B cell (primary cell): ENCODE results near the gene EYS. TPM values are rescaled to one million over a fixed set of nuclear protein-coding genes. Genes with fewer than 3 reads are reported as not detected.

Experiments used
- ATAC-seq: fragments of 200-7000 bp; cut with Tn5 transposase; one replicate; pipeline ENCODE4 v1.10.0; 2021; ENCODE audit warnings: low read depth, mild to moderate bottlenecking, moderate number of reproducible peaks, moderate library complexity
- CTCF ChIA-PET: fragments of 350-600 bp; sonication (Branson Sonifier 250); formaldehyde crosslinking; loops from one replicate; lab custom pipeline; 2021; ENCODE audit warnings: antibody characterized with exemption, inconsistent platforms; lab: Charles Lee
- POLR2A ChIA-PET: fragments of 350-600 bp; sonication (Branson Sonifier 250); formaldehyde crosslinking; loops from one replicate; lab custom pipeline; 2021; ENCODE audit warnings: antibody characterized with exemption; lab: Charles Lee
- DNase-seq: peaks from one replicate; pipeline ENCODE4 v3.0.0; 2013
- H2AFZ ChIP-seq: 2 replicates; pipeline ENCODE4 v1.6.1; 2012; ENCODE audit warnings: mild to moderate bottlenecking, low read depth, low read length; ENCODE audit not compliant: insufficient read depth, poor library complexity, severe bottlenecking
- H3K27ac ChIP-seq, 2 donors: 1 replicate in 1 of 2; 2 replicates in 1 of 2; pipeline ENCODE4 v1.5.1; 2012 to 2013; ENCODE audit warnings: low read length in 2 of 2, mild to moderate bottlenecking in 2 of 2, moderate library complexity in 1 of 2
- H3K27me3 ChIP-seq, 4 experiments: fragments of 200-600 bp in 1 of 4; sonication (generic) in 1 of 4; replicated peaks in 1 of 4; 1 replicate in 2 of 4; 2 replicates in 2 of 4; pipeline versions ENCODE4 v1.6.1 to v1.7.0; 2013 to 2016; ENCODE audit warnings: low read length in 3 of 4, mild to moderate bottlenecking in 2 of 4, mixed read lengths in 1 of 4, moderate library complexity in 1 of 4; ENCODE audit not compliant: insufficient read depth in 4 of 4, control insufficient read depth in 3 of 4; ENCODE audit errors: control extremely low read depth in 1 of 4
- H3K36me3 ChIP-seq, 2 experiments: replicated peaks in 1 of 2; 1 replicate in 1 of 2; 2 replicates in 1 of 2; pipeline versions ENCODE4 v1.6.1 to v1.7.1; 2013; ENCODE audit warnings: low read length in 1 of 2; ENCODE audit not compliant: insufficient read depth in 2 of 2, control insufficient read depth in 1 of 2; ENCODE audit errors: control extremely low read depth in 1 of 2, extremely low read depth in 1 of 2
- H3K4me1 ChIP-seq, 2 donors: fragments of 200-600 bp in 1 of 2; sonication (generic) in 1 of 2; 1 replicate in 1 of 2; 2 replicates in 1 of 2; pipeline versions ENCODE4 v1.5.1 to v1.6.1; 2013 to 2017; ENCODE audit warnings: low read length in 2 of 2; ENCODE audit not compliant: control insufficient read depth in 2 of 2, insufficient read depth in 2 of 2
- H3K4me2 ChIP-seq: replicated peaks from 2 replicates; pipeline ENCODE3; 2012; ENCODE audit warnings: mild to moderate bottlenecking, low read depth, low read length; ENCODE audit not compliant: poor library complexity, severe bottlenecking
- H3K4me3 ChIP-seq, 5 experiments: fragments of 200-600 bp in 1 of 5; sonication (generic) in 1 of 5; 1 replicate in 3 of 5; 2 replicates in 2 of 5; pipeline versions ENCODE4 v1.5.1 to v1.7.0; 2011 to 2016; ENCODE audit warnings: low read length in 4 of 5, mild to moderate bottlenecking in 4 of 5, low read depth in 2 of 5, control low read depth in 1 of 5, moderate library complexity in 1 of 5; ENCODE audit not compliant: insufficient read depth in 1 of 5; ENCODE audit errors: control extremely low read depth in 1 of 5, extremely low read depth in 1 of 5
- H3K79me2 ChIP-seq: fragments of 200-600 bp; sonication (generic); one replicate; pipeline ENCODE4 v1.6.0; 2016; ENCODE audit warnings: low read length; ENCODE audit not compliant: control insufficient read depth, insufficient read depth
- H3K9ac ChIP-seq: fragments of 200-600 bp; sonication (generic); 2 replicates; pipeline ENCODE4 v1.6.1; 2017; ENCODE audit warnings: mild to moderate bottlenecking, low read length, moderate library complexity
- H3K9me3 ChIP-seq, 3 donors: one replicate each; pipeline versions ENCODE4 v1.6.1 to v1.7.1; 2013; ENCODE audit warnings: low read length in 2 of 3; ENCODE audit not compliant: control insufficient read depth in 2 of 3, insufficient read depth in 1 of 3; ENCODE audit errors: control extremely low read depth in 1 of 3
- H4K20me1 ChIP-seq: 2 replicates; pipeline ENCODE4 v1.6.0; 2012; ENCODE audit warnings: mild to moderate bottlenecking, low read length; ENCODE audit not compliant: insufficient read depth, control insufficient read depth, poor library complexity, severe bottlenecking
- H3K27ac Mint-ChIP-seq: one replicate; pipeline ENCODE4 v1.8.0; 2021; ENCODE audit warnings: mixed read lengths
- H3K27me3 Mint-ChIP-seq: one replicate; pipeline ENCODE4 v1.8.0; 2021; ENCODE audit warnings: mixed read lengths
- H3K4me1 Mint-ChIP-seq: one replicate; pipeline ENCODE4 v1.8.0; 2021; ENCODE audit warnings: mixed read lengths
- H3K4me3 Mint-ChIP-seq: one replicate; pipeline ENCODE4 v1.8.0; 2021; ENCODE audit warnings: mixed read lengths
- H3K9me3 Mint-ChIP-seq: one replicate; pipeline ENCODE4 v1.8.0; 2022; ENCODE audit warnings: mixed read lengths; ENCODE audit not compliant: insufficient read depth
- EZH2 ChIP-seq: IDR thresholded peaks from 2 replicates; pipeline ENCODE4 v1.6.1; 2012; ENCODE audit warnings: borderline replicate concordance, low read depth, mild to moderate bottlenecking, moderate library complexity, low read length; ENCODE audit not compliant: insufficient read depth, poor library complexity, severe bottlenecking
- WGBS: methylation state at CpG from one replicate; pipeline ENCODE4 v1.1.5; 2013; ENCODE audit warnings: missing lambda C conversion rate; ENCODE audit not compliant: insufficient coverage; 5-methylcytosine and 5-hydroxymethylcytosine counted together
- intact Hi-C: fragments of 100-400 bp; cut with micrococcal nuclease; formaldehyde crosslinking; loops from one replicate; pipeline ENCODE4 v1.10.0; 2022
- polyA plus RNA-seq: library from polyadenylated mRNA; depleted of rRNA; stranded (reverse); fragments of >200 nt; gene quantifications from 2 replicates; pipeline ENCODE4 v1.2.3, GENCODE V29; 2012
- total RNA-seq, 2 donors: library from RNA; stranded (reverse); fragments of 120-200 nt in 1 of 2; gene quantifications; 1 replicate in 1 of 2; 2 replicates in 1 of 2; pipeline versions ENCODE4 v1.2.3 to v1.2.4, GENCODE V29; 2013 to 2022
- TF ChIP-seq, protein P1 (sequence below): fragments of 200-600 bp; IDR thresholded peaks from one replicate; pipeline ENCODE4 v1.8.0; 2022; ENCODE audit warnings: antibody characterized with exemption, mild to moderate bottlenecking

Gene EYS
- total and polyA plus RNA-seq, 2 donors (not counting 1 experiment from before 2014, with no cell fraction given): not detected

DNA sequence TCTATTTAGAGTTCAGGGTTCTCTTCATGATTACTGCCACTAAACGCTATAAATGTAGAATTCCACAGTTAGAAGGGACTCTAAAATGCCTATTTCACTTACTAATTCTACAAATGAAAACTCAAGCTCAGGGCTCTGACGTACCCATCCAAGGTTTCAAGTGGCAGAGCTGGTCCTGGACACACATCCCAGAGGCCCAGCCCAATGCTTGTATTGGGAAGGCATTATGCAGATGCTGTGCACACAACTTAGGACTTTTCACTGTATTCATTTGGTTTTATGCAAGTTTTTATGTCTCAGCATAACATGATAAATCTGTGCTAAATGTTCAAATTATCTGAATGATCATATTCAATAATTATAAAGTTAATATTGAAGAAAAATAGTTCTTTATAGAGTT, 1761.0 kb downstream of the EYS start:
- WGBS: 78% methylated on average over 1 of the region's 2 CpGs
- H3K4me3 Mint-ChIP-seq: no peak overlapping the region

DNA sequence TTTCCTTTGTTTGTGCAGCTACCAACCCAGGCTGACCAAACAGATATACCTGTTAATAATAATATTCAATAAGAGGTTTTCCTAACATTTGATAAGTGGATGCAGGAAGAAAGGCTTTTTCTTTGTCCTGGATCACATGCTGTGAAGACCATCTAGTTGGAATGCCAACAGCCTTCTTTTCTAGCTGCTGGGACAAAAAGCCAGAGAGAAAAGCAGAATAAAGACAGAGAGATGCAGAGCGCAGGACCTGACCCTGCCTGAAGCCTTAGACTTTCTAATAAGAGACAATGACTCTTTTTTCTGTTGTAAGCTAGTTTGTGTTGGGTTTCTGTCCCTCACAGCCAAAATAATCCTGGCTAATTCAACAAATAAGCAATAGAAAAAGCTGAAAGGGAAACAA, 1763.2 kb downstream of the EYS start:
- no peaks in the 10 kb centered on the region for H3K36me3 ChIP-seq
- no peak overlapping the region for H3K9ac ChIP-seq
- H3K79me2 ChIP-seq: no peaks in the 10 kb centered on the region
- no CpG with 5 or more reads among the region's 1 CpG for WGBS
- ATAC-seq: no peak
- no peak overlapping the region for H3K4me3 ChIP-seq
- no peaks in the 10 kb centered on the region for H4K20me1 ChIP-seq
- no peak overlapping the region for H3K4me2 ChIP-seq
- H3K9me3 ChIP-seq: no peaks in the 10 kb centered on the region
- no peaks in the 10 kb centered on the region for H3K4me1 ChIP-seq
- ChIA-PET CTCF (no interaction called here), POLR2A (no interaction called here)
- H3K27me3 Mint-ChIP-seq: no peaks in the 10 kb centered on the region
- H3K27ac ChIP-seq: no peak overlapping the region
- no peak overlapping the region for H3K4me3 Mint-ChIP-seq
- H3K9me3 Mint-ChIP-seq: no peaks in the 10 kb centered on the region
- no peak overlapping the region for H2AFZ ChIP-seq
- H3K27ac Mint-ChIP-seq: no peak overlapping the region
- no peak for TF ChIP-seq EZH2
- TF ChIP-seq, protein P1, sequence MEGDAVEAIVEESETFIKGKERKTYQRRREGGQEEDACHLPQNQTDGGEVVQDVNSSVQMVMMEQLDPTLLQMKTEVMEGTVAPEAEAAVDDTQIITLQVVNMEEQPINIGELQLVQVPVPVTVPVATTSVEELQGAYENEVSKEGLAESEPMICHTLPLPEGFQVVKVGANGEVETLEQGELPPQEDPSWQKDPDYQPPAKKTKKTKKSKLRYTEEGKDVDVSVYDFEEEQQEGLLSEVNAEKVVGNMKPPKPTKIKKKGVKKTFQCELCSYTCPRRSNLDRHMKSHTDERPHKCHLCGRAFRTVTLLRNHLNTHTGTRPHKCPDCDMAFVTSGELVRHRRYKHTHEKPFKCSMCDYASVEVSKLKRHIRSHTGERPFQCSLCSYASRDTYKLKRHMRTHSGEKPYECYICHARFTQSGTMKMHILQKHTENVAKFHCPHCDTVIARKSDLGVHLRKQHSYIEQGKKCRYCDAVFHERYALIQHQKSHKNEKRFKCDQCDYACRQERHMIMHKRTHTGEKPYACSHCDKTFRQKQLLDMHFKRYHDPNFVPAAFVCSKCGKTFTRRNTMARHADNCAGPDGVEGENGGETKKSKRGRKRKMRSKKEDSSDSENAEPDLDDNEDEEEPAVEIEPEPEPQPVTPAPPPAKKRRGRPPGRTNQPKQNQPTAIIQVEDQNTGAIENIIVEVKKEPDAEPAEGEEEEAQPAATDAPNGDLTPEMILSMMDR: no peak
- H3K27me3 ChIP-seq: no peaks in the 10 kb centered on the region
- intact Hi-C loops: no loop called here
- no peaks in the 10 kb centered on the region for H3K4me1 Mint-ChIP-seq
- no peak for DNase-seq

More for the DNA sequence above, 1761.0 kb downstream of the EYS start:
- Mint-ChIP-seq H3K4me1 (no peaks in the 10 kb centered on the region), H3K27ac (no peak overlapping the region), H3K9me3 (no peaks in the 10 kb centered on the region), H3K27me3 (no peaks in the 10 kb centered on the region)
- no peak for DNase-seq
- Histone ChIP-seq H3K9ac (no peak overlapping the region), H3K4me1 (no peaks in the 10 kb centered on the region), H2AFZ (no peak overlapping the region), H3K27ac (no peak overlapping the region), H3K36me3 (no peaks in the 10 kb centered on the region), H3K79me2 (no peaks in the 10 kb centered on the region), H3K9me3 (no peaks in the 10 kb centered on the region), H3K4me3 (no peak overlapping the region), H3K4me2 (no peak overlapping the region), H4K20me1 (no peaks in the 10 kb centered on the region), H3K27me3 (no peaks in the 10 kb centered on the region)
- no peak for TF ChIP-seq EZH2
- TF ChIP-seq, protein P1: no peak
- no peak for ATAC-seq
- POLR2A ChIA-PET: no interaction called here
- CTCF ChIA-PET: no interaction called here
- intact Hi-C loops: no loop called here
